ENCODE data around the gene KIF6. TPM values are rescaled to one million over a fixed set of nuclear protein-coding genes. Genes with fewer than 3 reads are reported as not detected.

KIF6 gene
- total RNA-seq, 1 donor from 2014 or later = 1.4 TPM

DNA sequence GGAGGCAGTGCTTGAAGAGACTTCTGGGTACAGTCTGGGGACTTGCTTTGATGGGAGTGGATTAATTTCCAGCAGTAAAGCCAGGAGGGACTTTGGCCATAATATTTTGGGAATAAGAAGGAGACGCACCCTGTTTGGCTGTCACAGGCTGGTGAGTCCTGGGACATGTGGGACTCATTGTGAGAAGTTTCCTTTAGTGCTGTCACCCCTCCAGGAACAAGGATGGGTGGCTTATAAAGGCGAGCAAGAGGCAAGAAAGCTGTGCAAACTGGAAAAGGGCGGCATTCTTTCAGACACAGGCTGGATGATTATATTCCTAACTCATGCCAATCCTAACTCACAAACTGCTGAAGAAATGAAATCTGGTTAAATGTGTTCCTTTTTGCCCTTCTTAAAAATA, 325.2 kb downstream of the KIF6 start:
- Mint-ChIP-seq H3K4me3 (no peak overlapping the region), H3K27me3 (ENCODE audit: low read depth) (peaks cover 4% of the 10 kb centered on the region), H3K4me1 (peaks cover 10% of the 10 kb centered on the region), H3K27ac (no peak overlapping the region), H3K36me3 (no peaks in the 10 kb centered on the region), H3K9me3 (no peaks in the 10 kb centered on the region)
- TF ChIP-seq, protein P1, sequence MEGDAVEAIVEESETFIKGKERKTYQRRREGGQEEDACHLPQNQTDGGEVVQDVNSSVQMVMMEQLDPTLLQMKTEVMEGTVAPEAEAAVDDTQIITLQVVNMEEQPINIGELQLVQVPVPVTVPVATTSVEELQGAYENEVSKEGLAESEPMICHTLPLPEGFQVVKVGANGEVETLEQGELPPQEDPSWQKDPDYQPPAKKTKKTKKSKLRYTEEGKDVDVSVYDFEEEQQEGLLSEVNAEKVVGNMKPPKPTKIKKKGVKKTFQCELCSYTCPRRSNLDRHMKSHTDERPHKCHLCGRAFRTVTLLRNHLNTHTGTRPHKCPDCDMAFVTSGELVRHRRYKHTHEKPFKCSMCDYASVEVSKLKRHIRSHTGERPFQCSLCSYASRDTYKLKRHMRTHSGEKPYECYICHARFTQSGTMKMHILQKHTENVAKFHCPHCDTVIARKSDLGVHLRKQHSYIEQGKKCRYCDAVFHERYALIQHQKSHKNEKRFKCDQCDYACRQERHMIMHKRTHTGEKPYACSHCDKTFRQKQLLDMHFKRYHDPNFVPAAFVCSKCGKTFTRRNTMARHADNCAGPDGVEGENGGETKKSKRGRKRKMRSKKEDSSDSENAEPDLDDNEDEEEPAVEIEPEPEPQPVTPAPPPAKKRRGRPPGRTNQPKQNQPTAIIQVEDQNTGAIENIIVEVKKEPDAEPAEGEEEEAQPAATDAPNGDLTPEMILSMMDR (IDR thresholded peaks at IDR 0.05; ENCODE audit: unreplicated experiment) = no peak
- no peak for DNase-seq (ENCODE audit: low spot score in 2 of 2, unreplicated experiment in 2 of 2)

DNA sequence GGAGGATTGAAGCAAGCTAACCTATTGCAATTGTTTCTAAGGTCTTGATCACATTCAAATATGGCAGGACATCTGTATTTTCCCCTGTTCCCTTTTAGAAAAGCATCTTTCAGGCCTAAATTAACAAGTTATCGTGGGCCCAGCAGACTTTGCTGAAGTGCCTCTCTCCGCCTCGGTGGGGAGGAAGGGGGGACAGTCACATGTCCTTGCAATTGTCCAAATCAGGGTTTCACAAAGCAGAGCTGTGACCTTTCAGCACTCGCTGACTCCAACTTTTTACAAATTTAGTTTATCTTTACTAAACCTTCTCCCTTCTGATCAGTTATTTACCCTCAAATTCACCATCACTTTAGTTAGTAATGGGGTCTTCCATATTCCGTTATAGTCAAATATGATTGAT, 328.4 kb downstream of the KIF6 start:
- peaks cover 4% of the 10 kb centered on the region for H3K27me3 Mint-ChIP-seq (ENCODE audit: low read depth)
- no peak for DNase-seq (ENCODE audit: low spot score in 2 of 2, unreplicated experiment in 2 of 2)
- no peaks in the 10 kb centered on the region for H3K9me3 Mint-ChIP-seq
- H3K36me3 Mint-ChIP-seq = no peaks in the 10 kb centered on the region
- H3K4me3 Mint-ChIP-seq = no peak overlapping the region
- no peak overlapping the region for H3K27ac Mint-ChIP-seq
- H3K4me1 Mint-ChIP-seq = peaks cover 6% of the 10 kb centered on the region
- TF ChIP-seq, protein P1 (IDR thresholded peaks at IDR 0.05; ENCODE audit: unreplicated experiment) = no peak

DNA sequence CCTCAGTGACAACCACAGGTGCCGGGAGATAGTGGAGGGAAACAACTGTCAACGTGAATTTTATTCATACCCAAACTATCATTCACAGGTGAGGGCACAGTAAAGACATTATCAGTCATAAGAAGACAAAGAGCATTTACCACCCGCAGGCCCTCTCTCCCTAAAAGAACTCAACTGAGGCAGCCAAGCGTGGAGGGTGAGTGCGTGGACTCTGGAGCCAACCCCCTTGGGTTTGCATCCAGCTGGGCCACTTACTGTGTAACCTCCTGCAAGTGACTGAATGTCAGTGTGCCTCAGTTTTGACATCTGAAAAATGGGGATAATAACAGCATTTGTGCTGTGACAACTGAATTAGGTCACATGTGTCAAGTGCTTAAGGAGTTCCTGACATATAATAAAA, 332.1 kb downstream of the KIF6 start:
- Mint-ChIP-seq H3K36me3 (no peaks in the 10 kb centered on the region), H3K4me3 (no peak overlapping the region), H3K9me3 (no peaks in the 10 kb centered on the region), H3K27ac (no peak overlapping the region), H3K27me3 (ENCODE audit: low read depth) (peaks cover 8% of the 10 kb centered on the region), H3K4me1 (peaks cover 8% of the 10 kb centered on the region)
- DNase-seq (ENCODE audit: low spot score in 2 of 2, unreplicated experiment in 2 of 2) = no peak
- TF ChIP-seq, protein P1 (IDR thresholded peaks at IDR 0.05; ENCODE audit: unreplicated experiment) = no peak

DNA sequence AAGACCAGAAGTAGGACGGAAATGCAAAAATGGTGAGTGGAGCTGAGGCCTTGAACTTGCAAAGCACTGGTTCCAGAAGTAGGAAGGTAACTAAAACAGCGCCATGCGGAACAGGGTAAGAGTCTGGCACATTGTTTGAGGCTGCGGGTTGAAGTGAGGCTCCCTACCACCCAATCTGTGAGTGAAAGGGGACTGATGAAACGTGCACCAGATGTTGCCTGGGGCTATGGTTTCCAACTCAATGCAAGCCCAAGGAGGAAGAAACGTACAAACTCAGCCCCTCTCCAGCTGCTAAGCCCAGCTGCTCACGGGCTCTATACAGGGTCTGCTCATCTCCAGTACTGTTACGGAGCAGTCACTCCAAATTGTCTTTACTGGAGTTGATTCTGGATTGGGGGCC, 334.0 kb downstream of the KIF6 start:
- peaks cover 8% of the 10 kb centered on the region for H3K4me1 Mint-ChIP-seq
- H3K9me3 Mint-ChIP-seq = no peaks in the 10 kb centered on the region
- peaks cover 18% of the 10 kb centered on the region for H3K27me3 Mint-ChIP-seq (ENCODE audit: low read depth)
- H3K4me3 Mint-ChIP-seq = no peak overlapping the region
- H3K27ac Mint-ChIP-seq = no peak overlapping the region
- H3K36me3 Mint-ChIP-seq = no peaks in the 10 kb centered on the region
- TF ChIP-seq, protein P1 (IDR thresholded peaks at IDR 0.05; ENCODE audit: unreplicated experiment) = no peak
- DNase-seq (ENCODE audit: low spot score in 2 of 2, unreplicated experiment in 2 of 2) = no peak

DNA sequence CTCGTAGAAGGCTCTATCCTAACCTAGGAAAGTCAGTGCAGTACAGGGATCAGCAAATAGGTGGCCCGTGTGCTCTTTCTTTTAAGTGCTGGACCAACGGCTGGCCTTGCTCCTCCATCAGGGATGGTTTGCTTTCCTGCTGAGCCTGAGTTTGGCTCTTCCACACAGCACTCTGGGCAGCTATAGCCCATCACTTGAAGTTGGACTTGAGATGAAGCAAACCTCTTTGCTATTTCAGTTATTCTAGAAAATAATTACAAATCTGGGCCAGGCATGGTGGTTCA, 335.8 kb downstream of the KIF6 start:
- no peak overlapping the region for H3K4me3 Mint-ChIP-seq
- TF ChIP-seq, protein P1 (IDR thresholded peaks at IDR 0.05; ENCODE audit: unreplicated experiment) = no peak
- no peaks in the 10 kb centered on the region for H3K36me3 Mint-ChIP-seq
- no peaks in the 10 kb centered on the region for H3K9me3 Mint-ChIP-seq
- no peak for DNase-seq (ENCODE audit: low spot score in 2 of 2, unreplicated experiment in 2 of 2)
- no peak overlapping the region for H3K27ac Mint-ChIP-seq
- H3K4me1 Mint-ChIP-seq = peaks cover 8% of the 10 kb centered on the region
- peaks cover 19% of the 10 kb centered on the region for H3K27me3 Mint-ChIP-seq (ENCODE audit: low read depth)
